Measurements from ENCODE around the gene FAM32A. TPM values are rescaled to one million over a fixed set of nuclear protein-coding genes. Genes with fewer than 3 reads are reported as not detected.

The FAM32A gene
- total and polyA plus RNA-seq, 10 of the 15 experiments (the other 5 are each of a cell fraction or from before 2014, with no cell fraction given), result 33.3 to 116 (median 71.9) TPM

GRCh38 chr19:16136185-16136999, 48.8 kb upstream of the FAM32A start:
- WGBS (ENCODE audit: insufficient coverage, insufficient replicate concordance, low lambda C conversion rate, missing lambda C conversion rate), result 83% methylated on average over 16 of the region's 16 CpGs
- Histone ChIP-seq H3K79me2 (ENCODE audit: control insufficient read depth, insufficient read depth, low read length) (no peaks in the 10 kb centered on the region; the same call in 1 of the 2 replicates), H3K4me3 (no peak overlapping the region), H4K20me1 (ENCODE audit: control insufficient read depth, insufficient read depth) (no peaks in the 10 kb centered on the region), H3K4me1 (ENCODE audit: control insufficient read depth, insufficient read depth, low read length) (peaks cover 54% of the 10 kb centered on the region), H3K27me3 (replicated peaks in 1 of 2; ENCODE audit: control insufficient read depth in 2 of 2, insufficient read depth in 2 of 2, low read length in 1 of 2) (no peaks in the 10 kb centered on the region), H3K9ac (ENCODE audit: control insufficient read depth, insufficient read depth, low read length) (no peak overlapping the region), H3K4me2 (ENCODE audit: control insufficient read depth, insufficient read depth) (no peak overlapping the region), H3K36me3 (ENCODE audit: control insufficient read depth in 2 of 2, insufficient read depth in 2 of 2, low read length in 1 of 2) (peaks cover 15 to 22% of the 10 kb centered on the region in 2 experiments), H3K27ac (ENCODE audit: control insufficient read depth, insufficient read depth) (no peak overlapping the region), H2AFZ (ENCODE audit: control insufficient read depth, low read depth, low read length) (no peak overlapping the region), H3K9me3 (replicated peaks; ENCODE audit: control insufficient read depth, insufficient read depth, low read length) (no peaks in the 10 kb centered on the region; the same call in 2 of the 3 replicates)
- CTCF ChIA-PET, result interaction anchor here (0.7 to 3.8 kb wide), 3 partner anchors 9 to 21 kb away, joined by 4 to 14 read pairs (median 5); no protein-coding TSS in a partner anchor
- DNase-seq (ENCODE audit: low read depth, low spot score) (no peak), FAIRE-seq (no peak), ATAC-seq (peak; percentile 1; the same call in 1 of the 3 replicates)
- SMC1A ChIA-PET (ENCODE audit: uncharacterized antibody, unreplicated experiment), result interaction anchor here (0.7 to 3.3 kb wide), 4 partner anchors 8 to 61 kb away, joined by 3 to 12 read pairs (median 6); partner anchors contain the start of genes HSH2D and TPM4
- POLR2A ChIA-PET, result interaction anchor here (1.0 to 5.4 kb wide), 3 partner anchors 8 to 18 kb away, joined by 5 to 32 read pairs (median 28); partner anchors contain the start of gene HSH2D
- RAD21 ChIA-PET (ENCODE audit: unreplicated experiment), result interaction anchor here (0.8 to 2.0 kb wide), 2 partner anchors 8 to 17 kb away, joined by 3 to 5 read pairs; no protein-coding TSS in a partner anchor
- in situ Hi-C loops (cut with MboI) (no loop called here), intact Hi-C loops (cut with micrococcal nuclease; ENCODE audit: unreplicated experiment) (no loop called here)
- BruUV-seq (replicated peaks), result no TSS peak
- TF ChIP-seq SIN3A (IDR thresholded peaks at IDR 0.05; ENCODE audit: low read depth, low read length) (no peak), PML (IDR thresholded peaks at IDR 0.05; ENCODE audit: low read length) (peak; percentile 22; the same call in 1 of the 2 replicates), POU2F2 (IDR thresholded peaks at IDR 0.05; ENCODE audit: borderline replicate concordance, low read depth, low read length) (peak; percentile 64; the same call in 1 of the 3 replicates), BHLHE40 (IDR thresholded peaks at IDR 0.05; ENCODE audit: borderline replicate concordance in 1 of 2, low read depth in 2 of 2, low read length in 1 of 2) (peak in 1 of 2 experiments; percentile 44; a peak in 1 of 4 replicates), NFXL1 (IDR thresholded peaks at IDR 0.05; ENCODE audit: borderline replicate concordance) (no peak), PKNOX1 (IDR thresholded peaks at IDR 0.05) (peak; percentile 10; the same call in 1 of the 2 replicates), POLR2A (IDR thresholded peaks at IDR 0.05; ENCODE audit: low read depth, low read length) (0 out of 2 replicates have a peak, but pooled peaks have one; percentile 17), SUPT20H (IDR thresholded peaks at IDR 0.05; ENCODE audit: borderline replicate concordance, control insufficient read depth, low read depth, low read length) (no peak), DPF2 (IDR thresholded peaks at IDR 0.05) (0 out of 2 replicates have a peak, but pooled peaks have one; percentile 20), RAD51 (IDR thresholded peaks at IDR 0.05) (0 out of 2 replicates have a peak, but pooled peaks have one; percentile 8)
- TF ChIP-seq, protein P1, sequence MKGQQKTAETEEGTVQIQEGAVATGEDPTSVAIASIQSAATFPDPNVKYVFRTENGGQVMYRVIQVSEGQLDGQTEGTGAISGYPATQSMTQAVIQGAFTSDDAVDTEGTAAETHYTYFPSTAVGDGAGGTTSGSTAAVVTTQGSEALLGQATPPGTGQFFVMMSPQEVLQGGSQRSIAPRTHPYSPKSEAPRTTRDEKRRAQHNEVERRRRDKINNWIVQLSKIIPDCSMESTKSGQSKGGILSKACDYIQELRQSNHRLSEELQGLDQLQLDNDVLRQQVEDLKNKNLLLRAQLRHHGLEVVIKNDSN (IDR thresholded peaks at IDR 0.05; ENCODE audit: borderline replicate concordance, extremely low read length, insufficient read depth, low read depth, low read length), result no peak
- TF ChIP-seq, protein P2, sequence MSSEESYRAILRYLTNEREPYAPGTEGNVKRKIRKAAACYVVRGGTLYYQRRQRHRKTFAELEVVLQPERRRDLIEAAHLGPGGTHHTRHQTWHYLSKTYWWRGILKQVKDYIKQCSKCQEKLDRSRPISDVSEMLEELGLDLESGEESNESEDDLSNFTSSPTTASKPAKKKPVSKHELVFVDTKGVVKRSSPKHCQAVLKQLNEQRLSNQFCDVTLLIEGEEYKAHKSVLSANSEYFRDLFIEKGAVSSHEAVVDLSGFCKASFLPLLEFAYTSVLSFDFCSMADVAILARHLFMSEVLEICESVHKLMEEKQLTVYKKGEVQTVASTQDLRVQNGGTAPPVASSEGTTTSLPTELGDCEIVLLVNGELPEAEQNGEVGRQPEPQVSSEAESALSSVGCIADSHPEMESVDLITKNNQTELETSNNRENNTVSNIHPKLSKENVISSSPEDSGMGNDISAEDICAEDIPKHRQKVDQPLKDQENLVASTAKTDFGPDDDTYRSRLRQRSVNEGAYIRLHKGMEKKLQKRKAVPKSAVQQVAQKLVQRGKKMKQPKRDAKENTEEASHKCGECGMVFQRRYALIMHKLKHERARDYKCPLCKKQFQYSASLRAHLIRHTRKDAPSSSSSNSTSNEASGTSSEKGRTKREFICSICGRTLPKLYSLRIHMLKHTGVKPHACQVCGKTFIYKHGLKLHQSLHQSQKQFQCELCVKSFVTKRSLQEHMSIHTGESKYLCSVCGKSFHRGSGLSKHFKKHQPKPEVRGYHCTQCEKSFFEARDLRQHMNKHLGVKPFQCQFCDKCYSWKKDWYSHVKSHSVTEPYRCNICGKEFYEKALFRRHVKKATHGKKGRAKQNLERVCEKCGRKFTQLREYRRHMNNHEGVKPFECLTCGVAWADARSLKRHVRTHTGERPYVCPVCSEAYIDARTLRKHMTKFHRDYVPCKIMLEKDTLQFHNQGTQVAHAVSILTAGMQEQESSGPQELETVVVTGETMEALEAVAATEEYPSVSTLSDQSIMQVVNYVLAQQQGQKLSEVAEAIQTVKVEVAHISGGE (CRISPR knock-in tag; IDR thresholded peaks at IDR 0.05), result no peak
